ENCODE data around the gene MLLT3. TPM values are rescaled to one million over a fixed set of nuclear protein-coding genes. Genes with fewer than 3 reads are reported as not detected.

The MLLT3 gene
- total RNA-seq, 4 donors from 2014 or later = 29.8 to 51.0 (median 47.1) TPM

- intact Hi-C loops (cut with DNase I) = no loop called here
- no peak for DNase-seq
- H3K27ac ChIP-seq = no peak overlapping the region
- TF ChIP-seq POLR2A (IDR thresholded peaks at IDR 0.05) (no peak), CTCF (IDR thresholded peaks at IDR 0.05) (no peak)
- no peak overlapping the region for H3K4me3 ChIP-seq (replicated peaks in 1 of 3)
- H3K4me1 ChIP-seq = peaks cover 5 to 17% of the 10 kb centered on the region in 2 donors
- no peaks in the 10 kb centered on the region for H3K27me3 ChIP-seq
- WGBS, 2 donors = 92% methylated on average over 1 of the region's 1 CpG
- H3K9me3 ChIP-seq = no peaks in the 10 kb centered on the region
- no peaks in the 10 kb centered on the region for H3K36me3 ChIP-seq
Measured at GRCh38 chr9:20373263-20373662, 249.0 kb downstream of the MLLT3 start.

- no peaks in the 10 kb centered on the region for H3K36me3 ChIP-seq
- TF ChIP-seq CTCF (IDR thresholded peaks at IDR 0.05) (peak in 1 of 6 experiments; percentile 20), POLR2A (IDR thresholded peaks at IDR 0.05) (no peak)
- WGBS, 2 donors = 95 to 97% methylated on average over 1 of the region's 1 CpG
- no peak overlapping the region for H3K4me3 ChIP-seq (replicated peaks in 1 of 3)
- H3K27ac ChIP-seq = no peak overlapping the region
- peaks cover 4 to 9% of the 10 kb centered on the region in 2 donors for H3K4me1 ChIP-seq
- DNase-seq = no peak
- H3K9me3 ChIP-seq = no peaks in the 10 kb centered on the region
- intact Hi-C loops (cut with DNase I) = no loop called here
- H3K27me3 ChIP-seq = no peaks in the 10 kb centered on the region
Measured at GRCh38 chr9:20369391-20369790, 252.9 kb downstream of the MLLT3 start.

GRCh38 chr9:20367855-20368254 is 254.4 kb downstream of the MLLT3 start:
- TF ChIP-seq CTCF (IDR thresholded peaks at IDR 0.05) (no peak), POLR2A (IDR thresholded peaks at IDR 0.05) (no peak)
- WGBS, 2 donors = 59 to 85% methylated on average over 3 of the region's 3 CpGs

GRCh38 chr9:20364959-20365358 is 257.3 kb downstream of the MLLT3 start:
- 75 to 89% methylated on average over 3 of the region's 3 CpGs for WGBS, 2 donors
- TF ChIP-seq POLR2A (IDR thresholded peaks at IDR 0.05) (no peak), CTCF (IDR thresholded peaks at IDR 0.05) (no peak)
- Histone ChIP-seq H3K27ac (no peak overlapping the region), H3K36me3 (no peaks in the 10 kb centered on the region), H3K9me3 (no peaks in the 10 kb centered on the region), H3K4me3 (replicated peaks in 1 of 3) (no peak overlapping the region), H3K27me3 (no peaks in the 10 kb centered on the region), H3K4me1 (peaks cover 20 to 31% of the 10 kb centered on the region in 2 donors)
- intact Hi-C loops (cut with DNase I) = no loop called here
- DNase-seq = no peak

More at GRCh38 chr9:20367855-20368254, 254.4 kb downstream of the MLLT3 start:
- Histone ChIP-seq H3K4me3 (replicated peaks in 1 of 3) (no peak overlapping the region), H3K27me3 (no peaks in the 10 kb centered on the region), H3K9me3 (no peaks in the 10 kb centered on the region), H3K36me3 (no peaks in the 10 kb centered on the region), H3K4me1 (peaks cover 18 to 22% of the 10 kb centered on the region in 2 donors), H3K27ac (no peak overlapping the region)
- intact Hi-C loops (cut with DNase I) = no loop called here
- DNase-seq = peak; percentile 11 to 12

- intact Hi-C loops (cut with DNase I) = no loop called here
- no peak overlapping the region for H3K27ac ChIP-seq
- H3K4me1 ChIP-seq = peaks cover 20 to 29% of the 10 kb centered on the region in 2 donors
- no peak for TF ChIP-seq CTCF (IDR thresholded peaks at IDR 0.05)
- TF ChIP-seq POLR2A (IDR thresholded peaks at IDR 0.05) = no peak
- WGBS, 2 donors = 74 to 78% methylated on average over 4 of the region's 4 CpGs
- no peaks in the 10 kb centered on the region for H3K27me3 ChIP-seq
- no peak for DNase-seq
- no peaks in the 10 kb centered on the region for H3K9me3 ChIP-seq
- no peak overlapping the region for H3K4me3 ChIP-seq (replicated peaks in 1 of 3)
- no peaks in the 10 kb centered on the region for H3K36me3 ChIP-seq
Measured at GRCh38 chr9:20363233-20363632, 259.1 kb downstream of the MLLT3 start.

Measured in thyroid gland (tissue), 4 donors.